Stomach (tissue), 4 donors: Measurements from ENCODE around the gene CD109.

Experiments used
- CTCF ChIP-seq, 7 experiments: fragments of 450-650 bp in 4 of 7; fragments of 200-600 bp in 3 of 7; sonication (generic) in 3 of 7; IDR thresholded peaks; one replicate each; pipeline ENCODE4 v1.5.1; 2016 to 2019; ENCODE audit warnings: antibody characterized with exemption in 7 of 7, control low read depth in 2 of 7, mild to moderate bottlenecking in 1 of 7
- EP300 ChIP-seq: sonication (generic); formaldehyde crosslinking; IDR thresholded peaks from one replicate; pipeline ENCODE4 v1.6.1; 2017; ENCODE audit warnings: antibody characterized with exemption
- POLR2A ChIP-seq, 4 donors: fragments of 450-650 bp; IDR thresholded peaks; one replicate each; pipeline ENCODE4 v1.6.1; 2016; ENCODE audit warnings: antibody characterized with exemption in 4 of 4, control low read depth in 2 of 4, mild to moderate bottlenecking in 1 of 4, moderate library complexity in 1 of 4

GRCh38 chr6:73728548-73729205 is 32.7 kb downstream of the CD109 start:
- TF ChIP-seq CTCF (IDR thresholded peaks at IDR 0.05), result no peak
- TF ChIP-seq EP300, result no peak
- no peak for TF ChIP-seq POLR2A (IDR thresholded peaks at IDR 0.05)
